Measurements from ENCODE around the gene C7orf25.

The C7orf25 gene

GRCh38 chr7:42911454-42912447, at the start of gene C7orf25:
Gene C7orf25, minus strand, starts transcription at chr7:42912070. Its CDS starts 1,170 bp downstream, at chr7:42910900.
- DNase-seq: peak; percentile 97

- DNase-seq: no peak
Observed at GRCh38 chr7:42961170-42961569, 49.3 kb upstream of the C7orf25 start.

GRCh38 chr7:42960762-42961161, 48.9 kb upstream of the C7orf25 start:
- DNase-seq: no peak

GRCh38 chr7:42959549-42959948, 47.7 kb upstream of the C7orf25 start:
- no peak for DNase-seq

GRCh38 chr7:42956062-42956461, 44.2 kb upstream of the C7orf25 start:
- DNase-seq: no peak

- DNase-seq: no peak
Observed at GRCh38 chr7:42953994-42954393, 42.1 kb upstream of the C7orf25 start.

- DNase-seq: no peak
Observed at GRCh38 chr7:42952328-42952727, 40.5 kb upstream of the C7orf25 start.

- DNase-seq: no peak
Observed at GRCh38 chr7:42950417-42950816, 38.5 kb upstream of the C7orf25 start.

- no peak for DNase-seq
Observed at GRCh38 chr7:42947521-42947920, 35.7 kb upstream of the C7orf25 start.

- DNase-seq: no peak
Observed at GRCh38 chr7:42946627-42946950, 34.7 kb upstream of the C7orf25 start.

- DNase-seq: no peak
Observed at GRCh38 chr7:42945821-42946626, 34.2 kb upstream of the C7orf25 start.

- DNase-seq: peak; percentile 76
Observed at GRCh38 chr7:42940985-42941847, 29.3 kb upstream of the C7orf25 start.

- no peak for DNase-seq
Observed at GRCh38 chr7:42939457-42940240, 27.8 kb upstream of the C7orf25 start.

GRCh38 chr7:42935861-42936260, 24.0 kb upstream of the C7orf25 start:
- no peak for DNase-seq

GRCh38 chr7:42934291-42934690, 22.4 kb upstream of the C7orf25 start:
- no peak for DNase-seq

GRCh38 chr7:42932811-42933591, 21.1 kb upstream of the C7orf25 start:
- no peak for DNase-seq

- peak; percentile 95 for DNase-seq
Observed at GRCh38 chr7:42931834-42932651, 20.2 kb upstream of the C7orf25 start, which contains the start of the genes MRPL32 and PSMA2. Gene MRPL32, plus strand, starts transcription at chr7:42932376. Its CDS starts 11 bp downstream, at chr7:42932387. Gene PSMA2, minus strand, starts transcription at chr7:42932174. Its CDS starts 16 bp downstream, at chr7:42932158.

- peak; percentile 21 for DNase-seq
Observed at GRCh38 chr7:42931447-42931833, 19.6 kb upstream of the C7orf25 start.

- DNase-seq: no peak
Observed at GRCh38 chr7:42930889-42931288, 19.0 kb upstream of the C7orf25 start.

GRCh38 chr7:42929449-42929848, 17.6 kb upstream of the C7orf25 start:
- DNase-seq: no peak

All from CD4-positive, alpha-beta T cell treated with Interleukin-6 for 4 hours (primary cell).